PFSK-1 (cell line): ENCODE data around the gene UBE2Z.

ENCODE experiments used
- FOXP2 ChIP-seq: optimal IDR thresholded peaks from 2 replicates; pipeline ENCODE3; 2011; ENCODE audit warnings: borderline replicate concordance, control low read depth, inconsistent platforms; ENCODE audit not compliant: insufficient read depth; ENCODE audit errors: extremely low read length, extremely low read depth
- POLR2AphosphoS5 ChIP-seq: IDR thresholded peaks from 2 replicates; pipeline ENCODE4 v1.6.1; 2012; ENCODE audit warnings: low read depth, mild to moderate bottlenecking, control low read depth, low read length, moderate library complexity
- SIN3A ChIP-seq: IDR thresholded peaks from 2 replicates; pipeline ENCODE4 v1.6.1; 2012; ENCODE audit warnings: mild to moderate bottlenecking, low read length, moderate library complexity, borderline replicate concordance; ENCODE audit not compliant: insufficient read depth
- TAF1 ChIP-seq: IDR thresholded peaks from 2 replicates; pipeline ENCODE4 v1.6.1; 2012; ENCODE audit warnings: low read length, control low read depth, borderline replicate concordance; ENCODE audit not compliant: insufficient read depth
- TF ChIP-seq, protein P1 (sequence below), 2 experiments: IDR thresholded peaks; 2 replicates each; pipeline versions ENCODE4 v1.6.1 to v1.8.0; 2011 to 2012; ENCODE audit warnings: low read depth in 2 of 2, low read length in 2 of 2, control low read depth in 1 of 2, inconsistent platforms in 1 of 2, mild to moderate bottlenecking in 1 of 2, moderate library complexity in 1 of 2; ENCODE audit not compliant: insufficient read depth in 1 of 2

DNA sequence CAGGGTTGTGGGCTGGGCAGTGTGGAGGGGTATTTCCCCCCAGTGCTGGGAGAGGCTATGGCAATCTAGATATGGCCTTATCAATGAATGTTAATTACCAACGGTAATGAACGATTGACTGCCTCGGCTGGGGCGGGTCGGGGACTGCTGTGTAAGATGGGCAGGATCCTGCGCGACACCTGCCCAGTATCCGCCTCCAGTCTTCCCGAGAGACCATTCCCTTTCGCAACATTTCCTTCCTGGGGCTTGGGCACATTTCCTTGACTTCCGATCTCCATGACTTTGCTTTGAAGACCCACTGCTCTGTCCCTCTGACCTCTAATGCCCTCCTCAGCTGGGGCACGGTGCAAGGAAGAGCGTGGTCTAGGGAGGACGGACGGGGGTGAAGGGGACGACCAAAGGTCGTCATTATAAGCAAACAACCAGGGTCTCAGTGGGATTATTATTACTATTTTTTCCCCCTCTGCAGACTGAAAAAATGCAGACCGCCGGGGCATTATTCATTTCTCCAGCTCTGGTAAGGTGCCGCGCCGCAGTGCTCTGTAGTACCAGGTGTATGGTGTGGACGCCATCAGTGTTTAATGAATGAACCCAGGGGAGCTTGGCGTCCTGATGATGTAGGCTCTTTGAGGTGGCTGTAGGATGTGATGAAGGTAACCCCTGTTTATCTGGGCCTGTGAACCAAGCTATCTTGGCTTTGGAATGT, 15.1 kb upstream of the UBE2Z start:
- TF ChIP-seq POLR2AphosphoS5 (peak; percentile 36; the same call in 1 of the 2 replicates), SIN3A (no peak), TAF1 (no peak), FOXP2 (no peak)
- TF ChIP-seq, protein P1, sequence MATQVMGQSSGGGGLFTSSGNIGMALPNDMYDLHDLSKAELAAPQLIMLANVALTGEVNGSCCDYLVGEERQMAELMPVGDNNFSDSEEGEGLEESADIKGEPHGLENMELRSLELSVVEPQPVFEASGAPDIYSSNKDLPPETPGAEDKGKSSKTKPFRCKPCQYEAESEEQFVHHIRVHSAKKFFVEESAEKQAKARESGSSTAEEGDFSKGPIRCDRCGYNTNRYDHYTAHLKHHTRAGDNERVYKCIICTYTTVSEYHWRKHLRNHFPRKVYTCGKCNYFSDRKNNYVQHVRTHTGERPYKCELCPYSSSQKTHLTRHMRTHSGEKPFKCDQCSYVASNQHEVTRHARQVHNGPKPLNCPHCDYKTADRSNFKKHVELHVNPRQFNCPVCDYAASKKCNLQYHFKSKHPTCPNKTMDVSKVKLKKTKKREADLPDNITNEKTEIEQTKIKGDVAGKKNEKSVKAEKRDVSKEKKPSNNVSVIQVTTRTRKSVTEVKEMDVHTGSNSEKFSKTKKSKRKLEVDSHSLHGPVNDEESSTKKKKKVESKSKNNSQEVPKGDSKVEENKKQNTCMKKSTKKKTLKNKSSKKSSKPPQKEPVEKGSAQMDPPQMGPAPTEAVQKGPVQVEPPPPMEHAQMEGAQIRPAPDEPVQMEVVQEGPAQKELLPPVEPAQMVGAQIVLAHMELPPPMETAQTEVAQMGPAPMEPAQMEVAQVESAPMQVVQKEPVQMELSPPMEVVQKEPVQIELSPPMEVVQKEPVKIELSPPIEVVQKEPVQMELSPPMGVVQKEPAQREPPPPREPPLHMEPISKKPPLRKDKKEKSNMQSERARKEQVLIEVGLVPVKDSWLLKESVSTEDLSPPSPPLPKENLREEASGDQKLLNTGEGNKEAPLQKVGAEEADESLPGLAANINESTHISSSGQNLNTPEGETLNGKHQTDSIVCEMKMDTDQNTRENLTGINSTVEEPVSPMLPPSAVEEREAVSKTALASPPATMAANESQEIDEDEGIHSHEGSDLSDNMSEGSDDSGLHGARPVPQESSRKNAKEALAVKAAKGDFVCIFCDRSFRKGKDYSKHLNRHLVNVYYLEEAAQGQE (IDR thresholded peaks at IDR 0.05; ENCODE audit: insufficient read depth in 1 of 2, low read depth in 2 of 2, low read length in 2 of 2): no peak
